Measurements from ENCODE around the gene CEP44.

DNA sequence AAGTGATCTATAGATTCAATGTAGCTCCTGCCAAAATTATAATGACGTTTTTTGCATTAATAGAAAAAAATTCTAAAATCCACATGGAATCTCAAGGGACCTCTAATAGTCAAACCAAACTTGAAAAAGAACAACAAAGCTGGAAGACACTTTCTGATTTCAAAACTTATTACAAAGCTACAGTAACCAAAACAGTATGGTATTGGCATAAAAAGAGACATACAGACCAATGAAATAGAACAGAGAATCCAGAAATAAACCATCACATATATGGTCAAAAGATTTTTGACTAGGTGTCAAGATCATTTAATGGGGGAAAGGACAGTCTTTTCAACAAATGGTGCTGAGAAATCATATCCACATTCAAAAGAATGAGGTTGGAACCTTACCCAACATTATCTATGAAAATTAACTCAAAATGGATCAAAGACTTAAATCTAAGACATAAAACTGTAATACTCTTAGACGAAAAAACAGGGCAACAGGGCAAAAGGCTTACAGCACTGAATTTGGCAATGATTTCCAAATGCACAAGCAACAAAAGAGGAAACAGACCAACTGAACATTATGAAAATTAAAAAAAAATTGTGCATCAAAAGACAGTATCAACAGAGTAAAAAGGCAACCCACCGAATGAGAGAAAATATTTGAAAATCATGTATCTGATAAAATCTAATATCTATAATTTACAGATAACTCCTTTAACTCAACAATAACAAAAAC, 4.1 kb upstream of the CEP44 start:
- no peak for TF ChIP-seq EZH2 (IDR thresholded peaks at IDR 0.05; ENCODE audit: borderline replicate concordance, low read depth, low read length, severe bottlenecking)
- TF ChIP-seq, protein P1, sequence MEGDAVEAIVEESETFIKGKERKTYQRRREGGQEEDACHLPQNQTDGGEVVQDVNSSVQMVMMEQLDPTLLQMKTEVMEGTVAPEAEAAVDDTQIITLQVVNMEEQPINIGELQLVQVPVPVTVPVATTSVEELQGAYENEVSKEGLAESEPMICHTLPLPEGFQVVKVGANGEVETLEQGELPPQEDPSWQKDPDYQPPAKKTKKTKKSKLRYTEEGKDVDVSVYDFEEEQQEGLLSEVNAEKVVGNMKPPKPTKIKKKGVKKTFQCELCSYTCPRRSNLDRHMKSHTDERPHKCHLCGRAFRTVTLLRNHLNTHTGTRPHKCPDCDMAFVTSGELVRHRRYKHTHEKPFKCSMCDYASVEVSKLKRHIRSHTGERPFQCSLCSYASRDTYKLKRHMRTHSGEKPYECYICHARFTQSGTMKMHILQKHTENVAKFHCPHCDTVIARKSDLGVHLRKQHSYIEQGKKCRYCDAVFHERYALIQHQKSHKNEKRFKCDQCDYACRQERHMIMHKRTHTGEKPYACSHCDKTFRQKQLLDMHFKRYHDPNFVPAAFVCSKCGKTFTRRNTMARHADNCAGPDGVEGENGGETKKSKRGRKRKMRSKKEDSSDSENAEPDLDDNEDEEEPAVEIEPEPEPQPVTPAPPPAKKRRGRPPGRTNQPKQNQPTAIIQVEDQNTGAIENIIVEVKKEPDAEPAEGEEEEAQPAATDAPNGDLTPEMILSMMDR (IDR thresholded peaks at IDR 0.05; ENCODE audit: borderline replicate concordance, extremely low read depth, low read length, poor library complexity, severe bottlenecking): no peak

All from DND-41 (cell line).